ENCODE data around the gene ZNF587. TPM values are rescaled to one million over a fixed set of nuclear protein-coding genes. Genes with fewer than 3 reads are reported as not detected.
"Not testable (repeated sequence)": the region's sequence is repeated elsewhere in the genome, so short reads cannot be mapped to it uniquely, and the experiment has no call there.

ZNF587 gene
- total RNA-seq, 1 donor = 29.8 TPM

DNA sequence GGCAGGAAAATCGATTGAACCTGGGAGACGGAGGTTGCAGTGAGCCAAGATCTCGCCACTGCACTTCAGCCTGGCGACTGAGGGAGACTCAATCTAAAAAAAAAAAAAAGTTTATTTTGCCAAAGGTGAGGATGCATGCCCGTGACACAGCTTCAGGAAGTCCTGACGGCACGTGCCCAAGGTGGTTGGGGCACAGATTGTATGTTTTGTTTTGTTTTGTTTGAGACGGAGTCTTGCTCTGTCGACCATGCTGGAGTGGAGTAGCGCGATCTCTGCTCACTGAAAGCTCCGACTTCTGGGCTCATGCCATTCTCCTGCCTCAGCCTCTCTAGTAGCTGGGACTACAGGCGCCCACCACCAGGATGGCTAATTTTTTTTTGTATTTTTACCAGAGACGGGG lies 31.7 kb upstream of the ZNF587 start:
- TF ChIP-seq, protein P1, sequence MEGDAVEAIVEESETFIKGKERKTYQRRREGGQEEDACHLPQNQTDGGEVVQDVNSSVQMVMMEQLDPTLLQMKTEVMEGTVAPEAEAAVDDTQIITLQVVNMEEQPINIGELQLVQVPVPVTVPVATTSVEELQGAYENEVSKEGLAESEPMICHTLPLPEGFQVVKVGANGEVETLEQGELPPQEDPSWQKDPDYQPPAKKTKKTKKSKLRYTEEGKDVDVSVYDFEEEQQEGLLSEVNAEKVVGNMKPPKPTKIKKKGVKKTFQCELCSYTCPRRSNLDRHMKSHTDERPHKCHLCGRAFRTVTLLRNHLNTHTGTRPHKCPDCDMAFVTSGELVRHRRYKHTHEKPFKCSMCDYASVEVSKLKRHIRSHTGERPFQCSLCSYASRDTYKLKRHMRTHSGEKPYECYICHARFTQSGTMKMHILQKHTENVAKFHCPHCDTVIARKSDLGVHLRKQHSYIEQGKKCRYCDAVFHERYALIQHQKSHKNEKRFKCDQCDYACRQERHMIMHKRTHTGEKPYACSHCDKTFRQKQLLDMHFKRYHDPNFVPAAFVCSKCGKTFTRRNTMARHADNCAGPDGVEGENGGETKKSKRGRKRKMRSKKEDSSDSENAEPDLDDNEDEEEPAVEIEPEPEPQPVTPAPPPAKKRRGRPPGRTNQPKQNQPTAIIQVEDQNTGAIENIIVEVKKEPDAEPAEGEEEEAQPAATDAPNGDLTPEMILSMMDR (IDR thresholded peaks at IDR 0.05; ENCODE audit: insufficient read depth, low read depth, low read length) = no peak
- DNase-seq (ENCODE audit: low read depth) = no peak
- H3K4me3 ChIP-seq (ENCODE audit: low read depth, low read length) = no peak overlapping the region

DNA sequence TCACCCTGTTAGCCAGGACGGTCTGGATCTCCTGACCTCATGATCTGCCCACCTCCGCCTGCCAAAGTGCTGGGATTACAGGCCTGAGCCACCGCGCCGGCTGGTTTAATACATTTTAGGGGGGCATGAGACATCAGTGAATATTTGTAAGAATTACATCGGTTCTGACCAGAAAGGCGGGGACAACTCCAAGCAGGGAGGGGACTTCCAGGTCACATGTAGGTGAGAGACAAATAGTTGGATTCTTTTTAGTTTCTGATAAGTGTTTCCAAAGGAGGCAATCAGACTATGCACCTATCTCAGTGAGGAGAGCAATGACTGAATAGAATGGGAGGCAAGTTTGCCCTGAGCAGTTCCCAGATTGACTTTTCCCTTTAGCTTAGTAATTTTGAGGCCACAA lies 31.3 kb upstream of the ZNF587 start:
- H3K4me3 ChIP-seq (ENCODE audit: low read depth, low read length) = no peak overlapping the region
- no peak for DNase-seq (ENCODE audit: low read depth)
- TF ChIP-seq, protein P1 (IDR thresholded peaks at IDR 0.05; ENCODE audit: insufficient read depth, low read depth, low read length) = no peak

DNA sequence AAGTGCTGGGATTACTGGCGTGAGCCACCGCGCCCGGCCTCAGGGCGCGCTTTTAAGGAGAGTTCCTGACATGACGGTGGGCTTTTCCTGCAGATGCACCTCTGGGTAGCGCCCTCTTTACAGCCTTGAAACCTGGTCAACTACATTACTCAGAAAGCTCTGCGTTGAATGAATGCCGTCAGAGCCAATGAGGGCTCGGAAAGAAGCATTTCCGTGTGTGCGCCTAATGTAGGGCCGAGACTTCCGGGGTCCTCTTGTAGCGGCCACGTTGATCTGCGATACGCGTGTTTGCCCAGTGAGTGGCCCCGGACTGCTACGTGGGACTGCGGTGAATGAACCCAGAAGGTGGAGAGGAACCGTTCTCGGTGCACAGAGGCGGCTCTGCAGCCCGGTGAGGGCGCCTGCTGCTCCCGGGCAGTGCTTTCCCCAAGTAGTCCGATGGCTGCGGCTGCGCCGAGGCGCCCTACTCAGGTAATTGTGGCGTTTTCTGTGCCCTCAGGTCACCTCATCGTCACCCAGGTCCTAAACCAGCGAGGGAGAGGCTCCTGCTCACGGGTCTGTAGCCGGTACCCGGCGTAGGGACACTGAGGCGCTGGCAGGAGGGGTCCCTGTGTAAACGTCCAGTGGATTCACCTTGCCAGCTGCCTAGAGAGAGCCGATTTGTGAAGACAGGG lies 30.0 kb upstream of the ZNF587 start:
- TF ChIP-seq, protein P1 (IDR thresholded peaks at IDR 0.05; ENCODE audit: insufficient read depth, low read depth, low read length) = no peak
- H3K4me3 ChIP-seq (ENCODE audit: low read depth, low read length) = peak overlapping the region; percentile 80
- peak; percentile 95 for DNase-seq (ENCODE audit: low read depth)

DNA sequence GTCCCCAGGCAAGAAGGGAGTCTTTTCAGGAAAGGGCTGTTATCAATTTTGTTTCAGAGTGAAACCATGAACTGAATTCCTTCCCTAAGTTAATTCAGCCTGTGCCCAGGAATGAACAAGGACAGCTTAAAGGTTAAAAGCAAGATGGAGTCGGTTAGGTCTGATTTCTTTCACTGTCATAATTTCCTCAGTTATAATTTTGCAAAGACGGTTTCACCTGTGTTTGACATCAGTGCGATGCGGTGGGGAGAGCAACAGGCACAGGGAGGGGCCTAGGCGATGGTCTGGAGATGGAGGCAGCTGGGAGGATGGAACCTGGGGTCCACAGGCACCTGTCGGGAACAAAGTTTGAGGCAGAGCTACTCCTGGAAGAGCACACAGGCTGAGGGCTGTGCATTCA lies 29.1 kb upstream of the ZNF587 start:
- H3K4me3 ChIP-seq (ENCODE audit: low read depth, low read length) = peak overlapping the region; percentile 80
- TF ChIP-seq, protein P1 (IDR thresholded peaks at IDR 0.05; ENCODE audit: insufficient read depth, low read depth, low read length) = no peak
- no peak for DNase-seq (ENCODE audit: low read depth)

DNA sequence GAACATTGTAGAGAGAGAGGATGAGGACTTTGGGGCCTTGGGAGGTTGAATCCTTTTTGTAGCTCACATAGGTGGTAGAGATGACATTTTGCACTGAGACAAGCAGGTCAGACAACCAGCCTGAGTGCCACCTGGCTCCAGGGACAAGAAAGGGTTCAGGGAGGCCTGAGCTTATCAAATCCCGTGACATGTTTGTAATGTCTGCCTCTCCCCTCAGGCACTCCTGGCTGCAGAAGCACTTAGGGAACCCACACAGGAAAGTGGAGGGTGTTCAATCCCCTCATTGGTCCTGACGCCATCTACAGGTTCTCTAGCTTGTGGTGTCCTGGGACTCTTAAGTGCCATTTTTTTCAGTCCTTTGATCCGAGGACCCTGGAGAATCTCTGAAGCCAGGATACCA lies 28.6 kb upstream of the ZNF587 start:
- H3K4me3 ChIP-seq (ENCODE audit: low read depth, low read length) = not testable (repeated sequence)

DNA sequence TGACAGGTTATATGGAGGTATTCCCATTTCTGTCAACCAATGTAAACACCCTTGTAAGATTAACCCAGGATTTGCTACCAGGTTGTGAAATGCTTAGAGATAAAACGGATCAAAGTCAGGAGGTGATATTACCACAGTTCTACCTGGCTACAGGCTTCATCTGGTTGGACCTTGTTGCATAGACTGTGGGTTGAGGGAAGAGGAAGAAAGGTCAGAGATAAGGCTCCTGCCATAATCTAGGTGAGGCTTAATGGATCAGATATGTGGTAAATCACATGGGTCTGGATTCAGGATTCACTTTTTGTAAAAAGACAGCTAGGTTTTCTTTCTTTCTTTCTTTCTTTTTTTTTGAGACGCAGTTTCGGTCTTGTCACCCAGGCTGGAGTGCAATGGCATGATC lies 28.2 kb upstream of the ZNF587 start:
- DNase-seq (ENCODE audit: low read depth); H3K4me3 ChIP-seq (ENCODE audit: low read depth, low read length): not testable (repeated sequence)

More for the DNA sequence above, 28.6 kb upstream of the ZNF587 start:
- not testable (repeated sequence) for DNase-seq (ENCODE audit: low read depth)

DNA sequence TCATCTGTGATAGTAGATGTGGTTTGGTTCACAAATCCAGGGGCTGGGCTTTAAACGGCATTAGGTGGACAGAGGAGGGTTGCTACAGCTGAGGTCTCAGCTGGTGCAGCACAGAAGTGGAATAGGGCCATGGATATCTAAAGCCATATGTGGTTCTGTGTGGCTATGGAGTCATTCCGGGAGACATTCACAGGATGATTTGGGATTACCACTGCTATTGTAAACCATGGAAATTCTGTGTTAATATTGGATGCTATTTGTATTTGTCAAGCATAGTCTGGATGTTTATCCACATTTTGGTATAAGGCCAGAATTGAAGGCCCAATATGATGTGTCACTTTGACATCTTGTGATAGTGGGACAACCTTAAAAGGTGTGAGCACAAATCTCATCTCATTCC lies 26.5 kb upstream of the ZNF587 start:
- not testable (repeated sequence) for DNase-seq (ENCODE audit: low read depth)

DNA sequence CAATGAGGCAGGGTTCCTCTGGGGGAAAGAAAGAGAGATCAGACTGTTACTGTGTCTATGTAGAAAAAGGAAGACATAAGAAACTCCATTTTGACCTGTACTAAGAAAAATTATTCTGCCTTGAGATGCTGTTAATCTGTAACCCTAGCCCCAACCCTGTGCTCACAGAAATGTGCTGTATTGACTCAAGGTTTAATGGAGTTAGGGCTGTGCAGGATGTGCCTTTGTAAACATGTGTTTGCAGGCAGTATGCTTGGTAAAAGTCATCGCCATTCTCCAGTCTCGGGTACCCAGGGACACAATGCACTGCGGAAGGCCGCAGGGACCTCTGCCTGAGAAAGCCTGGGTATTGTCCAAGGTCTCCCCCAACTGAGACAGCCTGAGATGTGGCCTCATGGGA lies 26.1 kb upstream of the ZNF587 start:
- H3K4me3 ChIP-seq (ENCODE audit: low read depth, low read length); DNase-seq (ENCODE audit: low read depth): not testable (repeated sequence)

More for the DNA sequence above, 26.5 kb upstream of the ZNF587 start:
- not testable (repeated sequence) for H3K4me3 ChIP-seq (ENCODE audit: low read depth, low read length)

DNA sequence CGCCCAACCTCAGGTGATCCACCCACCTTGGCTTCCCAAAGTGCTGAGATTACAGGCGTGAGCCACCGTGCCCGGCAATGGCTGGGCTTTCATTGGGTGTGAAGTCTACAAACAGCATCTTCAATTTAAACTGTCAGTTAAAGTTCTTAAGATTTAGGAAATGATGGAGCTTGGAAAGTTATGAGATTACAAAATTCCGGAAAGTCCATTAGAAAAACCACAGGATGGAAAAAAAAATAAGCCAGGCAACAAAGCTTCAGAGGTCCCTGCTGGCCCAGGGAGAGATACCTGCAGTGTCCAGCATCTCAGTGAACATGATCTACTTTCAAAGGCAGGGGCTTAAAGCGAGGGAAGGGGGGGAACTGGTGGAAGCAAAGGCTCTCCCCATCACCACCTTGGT lies 24.1 kb upstream of the ZNF587 start:
- no peak overlapping the region for H3K4me3 ChIP-seq (ENCODE audit: low read depth, low read length)
- TF ChIP-seq, protein P1 (IDR thresholded peaks at IDR 0.05; ENCODE audit: insufficient read depth, low read depth, low read length) = no peak

More for the DNA sequence above, 24.1 kb upstream of the ZNF587 start:
- no peak for DNase-seq (ENCODE audit: low read depth)
